ENCODE data around the gene SIK2.
A peak's percentile ranks its signal among the peaks of the same experiment; 100 is the strongest.

SIK2 gene

GRCh38 chr11:111577821-111578220 is 24.4 kb upstream of the SIK2 start:
- no peak for TF ChIP-seq CTCF (IDR thresholded peaks at IDR 0.05; ENCODE audit: borderline replicate concordance, control extremely low read depth, extremely low read depth, insufficient read depth, missing control alignments)
- in situ Hi-C loops (cut with MboI; ENCODE audit: low sequenced_read_pairs, unreplicated experiment) = no loop called here
- DNase-seq (ENCODE audit: low spot score) = no peak

GRCh38 chr11:111581341-111581740 is 20.9 kb upstream of the SIK2 start:
- TF ChIP-seq CTCF (IDR thresholded peaks at IDR 0.05; ENCODE audit: borderline replicate concordance, control extremely low read depth, extremely low read depth, insufficient read depth, missing control alignments) = no peak
- in situ Hi-C loops (cut with MboI; ENCODE audit: low sequenced_read_pairs, unreplicated experiment) = loop anchor here (10.0 kb wide), 1 partner anchor 263 kb away; no protein-coding TSS in a partner anchor
- no peak for DNase-seq (ENCODE audit: low spot score)

- TF ChIP-seq CTCF (IDR thresholded peaks at IDR 0.05; ENCODE audit: borderline replicate concordance, control extremely low read depth, extremely low read depth, insufficient read depth, missing control alignments) = no peak
- no peak for DNase-seq (ENCODE audit: low spot score)
- in situ Hi-C loops (cut with MboI; ENCODE audit: low sequenced_read_pairs, unreplicated experiment) = loop anchor here (10.0 kb wide), 1 partner anchor 263 kb away; no protein-coding TSS in a partner anchor
These were observed 20.1 kb upstream of the SIK2 start for GRCh38 chr11:111582163-111582562.

- DNase-seq (ENCODE audit: low spot score) = no peak
- TF ChIP-seq CTCF (IDR thresholded peaks at IDR 0.05; ENCODE audit: borderline replicate concordance, control extremely low read depth, extremely low read depth, insufficient read depth, missing control alignments) = no peak
These were observed 19.4 kb upstream of the SIK2 start for GRCh38 chr11:111582881-111583280.

GRCh38 chr11:111585371-111585770 is 16.9 kb upstream of the SIK2 start:
- DNase-seq (ENCODE audit: low spot score) = no peak
- in situ Hi-C loops (cut with MboI; ENCODE audit: low sequenced_read_pairs, unreplicated experiment) = loop anchor here (10.0 kb wide), 1 partner anchor 259 kb away; no protein-coding TSS in a partner anchor

More at GRCh38 chr11:111582881-111583280, 19.4 kb upstream of the SIK2 start:
- in situ Hi-C loops (cut with MboI; ENCODE audit: low sequenced_read_pairs, unreplicated experiment) = loop anchor here (10.0 kb wide), 1 partner anchor 262 kb away; no protein-coding TSS in a partner anchor

GRCh38 chr11:111586388-111586831 is 15.8 kb upstream of the SIK2 start:
- in situ Hi-C loops (cut with MboI; ENCODE audit: low sequenced_read_pairs, unreplicated experiment) = loop anchor here (10.0 kb wide), 1 partner anchor 258 kb away; no protein-coding TSS in a partner anchor
- peak; percentile 48 for TF ChIP-seq CTCF (IDR thresholded peaks at IDR 0.05; ENCODE audit: borderline replicate concordance, control extremely low read depth, extremely low read depth, insufficient read depth, missing control alignments)
- DNase-seq (ENCODE audit: low spot score) = peak; percentile 47

More at GRCh38 chr11:111585371-111585770, 16.9 kb upstream of the SIK2 start:
- TF ChIP-seq CTCF (IDR thresholded peaks at IDR 0.05; ENCODE audit: borderline replicate concordance, control extremely low read depth, extremely low read depth, insufficient read depth, missing control alignments) = no peak
